ENCODE data around the gene RBPJ. TPM values are rescaled to one million over a fixed set of nuclear protein-coding genes. Genes with fewer than 3 reads are reported as not detected.

The RBPJ gene
- total and polyA plus RNA-seq, 11 donors: 21.9 to 84.3 (median 37.5) TPM

GRCh38 chr4:26426892-26427291 lies 106.1 kb downstream of the RBPJ start:
- Histone ChIP-seq H3K9me3 (peaks cover 0 to 6% (median 0%) of the 10 kb centered on the region in 12 donors), H3K27me3 (no peaks in the 10 kb centered on the region), H3K4me3 (no peak overlapping the region), H3K36me3 (peaks cover 0 to 96% (median 70%) of the 10 kb centered on the region in 9 donors), H3K27ac (no peak overlapping the region), H3K4me1 (peaks cover 0 to 8% (median 0%) of the 10 kb centered on the region in 12 donors)
- intact Hi-C loops (cut with DNase I): no loop called here
- 86 to 95% (median 90%) methylated on average over 4 of the region's 4 CpGs for WGBS, 4 donors
- no peak for ATAC-seq
- DNase-seq: no peak
- TF ChIP-seq POLR2A (IDR thresholded peaks at IDR 0.05): no peak
- TF ChIP-seq CTCF (IDR thresholded peaks at IDR 0.05): no peak

- H3K9me3 ChIP-seq: no peaks in the 10 kb centered on the region
- H3K4me3 ChIP-seq: no peak overlapping the region
- H3K36me3 ChIP-seq: peaks cover 0 to 88% (median 72%) of the 10 kb centered on the region in 9 donors
- no peaks in the 10 kb centered on the region for H3K27me3 ChIP-seq
- 89 to 91% (median 89%) methylated on average over 4 of the region's 4 CpGs for WGBS, 4 donors
- TF ChIP-seq POLR2A (IDR thresholded peaks at IDR 0.05): no peak
- TF ChIP-seq CTCF (IDR thresholded peaks at IDR 0.05): no peak
- ATAC-seq (no peak), DNase-seq (no peak)
- intact Hi-C loops (cut with DNase I): no loop called here
- H3K4me1 ChIP-seq: peaks cover 0 to 11% (median 0%) of the 10 kb centered on the region in 12 donors
- no peak overlapping the region for H3K27ac ChIP-seq
Observed at GRCh38 chr4:26429910-26430309, 109.1 kb downstream of the RBPJ start.

GRCh38 chr4:26431461-26432180 lies 110.8 kb downstream of the RBPJ start:
- TF ChIP-seq POLR2A (IDR thresholded peaks at IDR 0.05) (no peak), CTCF (IDR thresholded peaks at IDR 0.05) (no peak)
- intact Hi-C loops (cut with DNase I): no loop called here

GRCh38 chr4:26432419-26432818 lies 111.6 kb downstream of the RBPJ start:
- TF ChIP-seq CTCF (IDR thresholded peaks at IDR 0.05) (no peak), POLR2A (IDR thresholded peaks at IDR 0.05) (no peak)
- Histone ChIP-seq H3K4me3 (no peak overlapping the region), H3K36me3 (peaks cover 0 to 80% (median 64%) of the 10 kb centered on the region in 9 donors), H3K27me3 (no peaks in the 10 kb centered on the region), H3K4me1 (peaks cover 0 to 11% (median 0%) of the 10 kb centered on the region in 12 donors), H3K9me3 (no peaks in the 10 kb centered on the region), H3K27ac (no peak overlapping the region)
- no peak for DNase-seq
- no peak for ATAC-seq
- 72 to 85% (median 79%) methylated on average over 5 of the region's 5 CpGs for WGBS, 4 donors
- intact Hi-C loops (cut with DNase I): no loop called here

More at GRCh38 chr4:26431461-26432180, 110.8 kb downstream of the RBPJ start:
- H3K4me3 ChIP-seq: no peak overlapping the region
- H3K9me3 ChIP-seq: no peaks in the 10 kb centered on the region
- H3K27ac ChIP-seq: no peak overlapping the region
- 64 to 98% (median 96%) methylated on average over 2 of the region's 2 CpGs for WGBS, 4 donors
- DNase-seq: no peak
- no peak for ATAC-seq
- peaks cover 0 to 80% (median 68%) of the 10 kb centered on the region in 9 donors for H3K36me3 ChIP-seq
- no peaks in the 10 kb centered on the region for H3K27me3 ChIP-seq
- peaks cover 0 to 11% (median 0%) of the 10 kb centered on the region in 12 donors for H3K4me1 ChIP-seq
